ENCODE measurements around the gene PLCB1.

Gene PLCB1

DNA sequence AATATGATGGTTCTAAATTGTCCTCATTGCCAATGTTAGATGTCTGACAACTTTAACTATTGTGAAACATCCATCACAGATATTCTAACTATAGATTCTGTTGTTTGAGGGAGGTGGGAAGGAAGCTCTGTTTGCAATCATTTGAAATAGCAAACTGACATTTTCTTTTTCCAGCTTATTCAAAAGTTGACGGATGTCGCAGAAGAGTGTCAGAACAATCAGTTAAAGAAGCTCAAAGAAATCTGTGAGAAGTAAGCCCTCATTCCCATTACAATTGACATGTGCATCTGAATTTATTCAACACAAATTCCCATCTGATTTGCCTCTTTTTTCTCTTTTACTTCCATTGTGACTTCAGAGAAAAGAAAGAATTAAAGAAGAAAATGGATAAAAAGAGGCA, 656.2 kb downstream of the PLCB1 start:
- TF ChIP-seq, protein P1, sequence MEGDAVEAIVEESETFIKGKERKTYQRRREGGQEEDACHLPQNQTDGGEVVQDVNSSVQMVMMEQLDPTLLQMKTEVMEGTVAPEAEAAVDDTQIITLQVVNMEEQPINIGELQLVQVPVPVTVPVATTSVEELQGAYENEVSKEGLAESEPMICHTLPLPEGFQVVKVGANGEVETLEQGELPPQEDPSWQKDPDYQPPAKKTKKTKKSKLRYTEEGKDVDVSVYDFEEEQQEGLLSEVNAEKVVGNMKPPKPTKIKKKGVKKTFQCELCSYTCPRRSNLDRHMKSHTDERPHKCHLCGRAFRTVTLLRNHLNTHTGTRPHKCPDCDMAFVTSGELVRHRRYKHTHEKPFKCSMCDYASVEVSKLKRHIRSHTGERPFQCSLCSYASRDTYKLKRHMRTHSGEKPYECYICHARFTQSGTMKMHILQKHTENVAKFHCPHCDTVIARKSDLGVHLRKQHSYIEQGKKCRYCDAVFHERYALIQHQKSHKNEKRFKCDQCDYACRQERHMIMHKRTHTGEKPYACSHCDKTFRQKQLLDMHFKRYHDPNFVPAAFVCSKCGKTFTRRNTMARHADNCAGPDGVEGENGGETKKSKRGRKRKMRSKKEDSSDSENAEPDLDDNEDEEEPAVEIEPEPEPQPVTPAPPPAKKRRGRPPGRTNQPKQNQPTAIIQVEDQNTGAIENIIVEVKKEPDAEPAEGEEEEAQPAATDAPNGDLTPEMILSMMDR (conservative IDR thresholded peaks at IDR 0.05; ENCODE audit: control insufficient read depth, insufficient read depth, low read depth, low read length): no peak
- no peak for DNase-seq (ENCODE audit: low read depth)
- no peak overlapping the region for H3K4me3 ChIP-seq (ENCODE audit: control insufficient read depth, low read depth, low read length)

GRCh38 chr20:8788831-8789230, 656.8 kb downstream of the PLCB1 start:
- TF ChIP-seq, protein P1 (conservative IDR thresholded peaks at IDR 0.05; ENCODE audit: control insufficient read depth, insufficient read depth, low read depth, low read length): no peak
- no peak overlapping the region for H3K4me3 ChIP-seq (ENCODE audit: control insufficient read depth, low read depth, low read length)
- DNase-seq (ENCODE audit: low read depth): no peak

- peak; percentile 62 for DNase-seq (ENCODE audit: low read depth)
- TF ChIP-seq, protein P1 (conservative IDR thresholded peaks at IDR 0.05; ENCODE audit: control insufficient read depth, insufficient read depth, low read depth, low read length): peak; percentile 100
- no peak overlapping the region for H3K4me3 ChIP-seq (ENCODE audit: control insufficient read depth, low read depth, low read length)
These were observed 658.5 kb downstream of the PLCB1 start for GRCh38 chr20:8790442-8791074.

- no peak for DNase-seq (ENCODE audit: low read depth)
- no peak overlapping the region for H3K4me3 ChIP-seq (ENCODE audit: control insufficient read depth, low read depth, low read length)
- TF ChIP-seq, protein P1 (conservative IDR thresholded peaks at IDR 0.05; ENCODE audit: control insufficient read depth, insufficient read depth, low read depth, low read length): no peak
These were observed 663.3 kb downstream of the PLCB1 start for GRCh38 chr20:8795404-8795803.

DNA sequence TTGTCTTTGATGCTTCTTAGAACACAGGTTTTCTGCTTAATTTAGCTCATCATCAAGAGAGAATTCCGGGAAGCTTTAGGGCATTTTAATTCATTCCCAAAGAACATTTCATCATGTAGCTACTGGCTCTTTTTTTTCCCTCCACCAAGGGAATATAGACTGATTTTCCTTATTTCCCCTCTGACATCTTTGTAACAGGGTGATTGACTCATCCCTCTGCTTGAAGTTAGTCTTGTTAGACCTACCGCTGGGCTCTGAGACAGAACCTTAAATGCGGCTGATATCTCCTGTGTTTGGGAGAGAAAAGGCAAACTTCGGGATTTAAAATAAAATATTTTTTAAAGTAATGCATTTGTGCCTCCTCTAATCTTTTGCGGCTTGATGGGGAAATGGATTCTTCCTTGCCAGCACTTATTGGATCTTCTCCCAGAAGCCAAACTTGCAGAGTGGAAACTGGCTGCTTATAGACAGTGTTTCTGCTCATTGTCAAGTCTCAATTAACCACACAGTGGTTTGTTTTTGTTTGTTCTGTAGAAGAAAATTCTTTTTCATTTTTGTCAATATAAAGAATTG, 664.1 kb downstream of the PLCB1 start:
- peak; percentile 62 for DNase-seq (ENCODE audit: low read depth)
- TF ChIP-seq, protein P1 (conservative IDR thresholded peaks at IDR 0.05; ENCODE audit: control insufficient read depth, insufficient read depth, low read depth, low read length): no peak
- H3K4me3 ChIP-seq (ENCODE audit: control insufficient read depth, low read depth, low read length): no peak overlapping the region

- no peak overlapping the region for H3K4me3 ChIP-seq (ENCODE audit: control insufficient read depth, low read depth, low read length)
- TF ChIP-seq, protein P1 (conservative IDR thresholded peaks at IDR 0.05; ENCODE audit: control insufficient read depth, insufficient read depth, low read depth, low read length): no peak
- peak; percentile 76 for DNase-seq (ENCODE audit: low read depth)
These were observed 666.4 kb downstream of the PLCB1 start for GRCh38 chr20:8798505-8798904.

Measured in fibroblast of mammary gland (primary cell).